Measurements from ENCODE around the gene DYNLL2. TPM values are rescaled to one million over a fixed set of nuclear protein-coding genes. Genes with fewer than 3 reads are reported as not detected.

Gene DYNLL2
- total and polyA plus RNA-seq, 9 of the 15 experiments (the other 6 are each of a cell fraction or from before 2014, with no cell fraction given): 1.8 to 24.5 (median 13.0) TPM

DNA sequence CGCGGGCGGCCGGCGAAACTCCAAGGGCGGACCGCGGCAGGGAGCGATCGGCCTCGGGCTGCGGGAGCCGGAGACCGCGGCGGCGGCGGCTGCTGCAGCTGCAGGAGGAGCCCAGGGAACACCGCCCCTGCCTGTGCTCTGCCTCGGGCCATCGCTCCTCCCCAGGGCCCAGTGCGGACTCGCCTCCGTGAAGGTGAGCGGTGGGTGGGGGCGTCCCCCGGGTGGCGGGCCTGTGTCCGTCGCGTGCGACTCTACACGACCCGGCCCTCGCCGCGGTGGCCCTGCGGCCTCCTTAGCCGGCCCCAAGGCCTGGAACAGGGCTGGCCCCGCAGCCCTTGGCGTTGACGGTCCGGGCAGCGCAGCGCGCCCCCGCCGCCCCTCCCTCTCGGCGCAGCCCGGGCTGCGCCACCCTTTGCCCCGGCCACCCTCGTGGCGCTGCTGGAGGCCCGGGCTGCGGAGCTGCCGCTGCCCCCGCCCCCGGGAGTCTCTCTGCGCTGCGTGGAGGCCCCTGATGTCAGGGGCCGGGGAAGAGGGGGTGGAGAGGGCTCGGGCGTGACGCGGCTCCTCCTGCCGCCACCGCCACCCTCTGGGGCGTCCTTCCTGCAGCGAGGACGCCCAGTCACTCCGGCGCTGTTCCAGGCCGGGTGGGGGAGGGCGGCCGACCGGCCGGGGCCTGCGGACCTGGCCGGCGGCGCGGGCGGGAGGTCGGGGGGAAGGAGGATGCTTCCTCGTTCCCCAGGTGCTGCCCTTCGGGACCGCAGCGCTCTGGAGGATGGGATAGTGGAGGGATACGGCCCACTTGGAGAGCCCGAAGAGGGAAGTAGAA is 485 bp downstream of the DYNLL2 start (continued):
- TF ChIP-seq, protein P1, sequence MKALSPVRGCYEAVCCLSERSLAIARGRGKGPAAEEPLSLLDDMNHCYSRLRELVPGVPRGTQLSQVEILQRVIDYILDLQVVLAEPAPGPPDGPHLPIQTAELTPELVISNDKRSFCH (CRISPR knock-in tag; IDR thresholded peaks at IDR 0.05): no peak
- TF ChIP-seq, protein P1 (tag; IDR thresholded peaks at IDR 0.05): no peak
- no peak for TF ChIP-seq SRSF3 (IDR thresholded peaks at IDR 0.05; ENCODE audit: insufficient read depth, low read length)
- TF ChIP-seq CEBPG (CRISPR knock-in tag; IDR thresholded peaks at IDR 0.05): no peak
- no peak for TF ChIP-seq CEBPG (tag; conservative IDR thresholded peaks at IDR 0.05 in 1 of 2, IDR thresholded peaks at IDR 0.05 in 1 of 2)
- TF ChIP-seq, protein P2, sequence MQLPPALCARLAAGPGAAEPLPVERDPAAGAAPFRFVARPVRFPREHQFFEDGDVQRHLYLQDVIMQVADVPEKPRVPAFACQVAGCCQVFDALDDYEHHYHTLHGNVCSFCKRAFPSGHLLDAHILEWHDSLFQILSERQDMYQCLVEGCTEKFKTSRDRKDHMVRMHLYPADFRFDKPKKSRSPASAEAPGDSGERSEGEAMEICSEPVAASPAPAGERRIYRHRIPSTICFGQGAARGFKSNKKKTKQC (CRISPR knock-in tag; IDR thresholded peaks at IDR 0.05): 0 out of 2 replicates have a peak, but pooled peaks have one; percentile 64
- TF ChIP-seq ARID2 (IDR thresholded peaks at IDR 0.05): no peak
- TF ChIP-seq ZNF766 (CRISPR knock-in tag; conservative IDR thresholded peaks at IDR 0.05): peak; percentile 23; the same call in 1 of the 2 replicates
- TF ChIP-seq CBFA2T2 (conservative IDR thresholded peaks at IDR 0.05): no peak
- no peak for TF ChIP-seq EP300 (IDR thresholded peaks at IDR 0.05; ENCODE audit: low read length)
- TF ChIP-seq, protein P3, sequence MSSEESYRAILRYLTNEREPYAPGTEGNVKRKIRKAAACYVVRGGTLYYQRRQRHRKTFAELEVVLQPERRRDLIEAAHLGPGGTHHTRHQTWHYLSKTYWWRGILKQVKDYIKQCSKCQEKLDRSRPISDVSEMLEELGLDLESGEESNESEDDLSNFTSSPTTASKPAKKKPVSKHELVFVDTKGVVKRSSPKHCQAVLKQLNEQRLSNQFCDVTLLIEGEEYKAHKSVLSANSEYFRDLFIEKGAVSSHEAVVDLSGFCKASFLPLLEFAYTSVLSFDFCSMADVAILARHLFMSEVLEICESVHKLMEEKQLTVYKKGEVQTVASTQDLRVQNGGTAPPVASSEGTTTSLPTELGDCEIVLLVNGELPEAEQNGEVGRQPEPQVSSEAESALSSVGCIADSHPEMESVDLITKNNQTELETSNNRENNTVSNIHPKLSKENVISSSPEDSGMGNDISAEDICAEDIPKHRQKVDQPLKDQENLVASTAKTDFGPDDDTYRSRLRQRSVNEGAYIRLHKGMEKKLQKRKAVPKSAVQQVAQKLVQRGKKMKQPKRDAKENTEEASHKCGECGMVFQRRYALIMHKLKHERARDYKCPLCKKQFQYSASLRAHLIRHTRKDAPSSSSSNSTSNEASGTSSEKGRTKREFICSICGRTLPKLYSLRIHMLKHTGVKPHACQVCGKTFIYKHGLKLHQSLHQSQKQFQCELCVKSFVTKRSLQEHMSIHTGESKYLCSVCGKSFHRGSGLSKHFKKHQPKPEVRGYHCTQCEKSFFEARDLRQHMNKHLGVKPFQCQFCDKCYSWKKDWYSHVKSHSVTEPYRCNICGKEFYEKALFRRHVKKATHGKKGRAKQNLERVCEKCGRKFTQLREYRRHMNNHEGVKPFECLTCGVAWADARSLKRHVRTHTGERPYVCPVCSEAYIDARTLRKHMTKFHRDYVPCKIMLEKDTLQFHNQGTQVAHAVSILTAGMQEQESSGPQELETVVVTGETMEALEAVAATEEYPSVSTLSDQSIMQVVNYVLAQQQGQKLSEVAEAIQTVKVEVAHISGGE (CRISPR knock-in tag; IDR thresholded peaks at IDR 0.05): no peak; a peak in 1 of 6 replicates
- no peak for TF ChIP-seq MCM3 (IDR thresholded peaks at IDR 0.05)
- 0 out of 2 replicates have a peak, but pooled peaks have one; percentile 48 for TF ChIP-seq HLTF (IDR thresholded peaks at IDR 0.05)
- peak; percentile 69 for TF ChIP-seq CTBP1 (IDR thresholded peaks at IDR 0.05; ENCODE audit: borderline replicate concordance)
- TF ChIP-seq HNRNPUL1 (IDR thresholded peaks at IDR 0.05; ENCODE audit: low read length): no peak
- no peak for TF ChIP-seq MTA1 (IDR thresholded peaks at IDR 0.05; ENCODE audit: borderline replicate concordance)
- no peak for TF ChIP-seq PHB2 (IDR thresholded peaks at IDR 0.05; ENCODE audit: low read depth)
- no peak for TF ChIP-seq XRCC3 (IDR thresholded peaks at IDR 0.05)
- no peak for TF ChIP-seq ZBED1 (IDR thresholded peaks at IDR 0.05)
- no peak for TF ChIP-seq SRF (CRISPR knock-in tag; IDR thresholded peaks at IDR 0.05)
- no peak for TF ChIP-seq PHF20 (IDR thresholded peaks at IDR 0.05; ENCODE audit: partially characterized antibody)
- no peak for TF ChIP-seq PHF21A (IDR thresholded peaks at IDR 0.05; ENCODE audit: borderline replicate concordance, low read depth)
- peak; percentile 58; the same call in 1 of the 2 replicates for TF ChIP-seq ZNF282 (CRISPR knock-in tag; IDR thresholded peaks at IDR 0.05)
- TF ChIP-seq HDAC3 (IDR thresholded peaks at IDR 0.05; ENCODE audit: borderline replicate concordance, partially characterized antibody): no peak
- peak; percentile 21; the same call in 1 of the 2 replicates for TF ChIP-seq STAG1 (CRISPR knock-in tag; IDR thresholded peaks at IDR 0.05; ENCODE audit: borderline replicate concordance)
- TF ChIP-seq MTA2 (IDR thresholded peaks at IDR 0.05; ENCODE audit: low read depth): no peak
- TF ChIP-seq ELF2 (CRISPR knock-in tag; IDR thresholded peaks at IDR 0.05): no peak
